Stimulated activated memory B cell treated with anti-CD40 and anti-IgM and Interleukin-4, amounts not matched to agents 10 μg/mL and 1 μg/mL and 100 μg/mL, for 72 hours (primary cell): Measurements from ENCODE around the gene VDR.

Experiments used
- ATAC-seq: fragments of 150-1000 bp; cut with Tn5 transposase; 2 replicates; pipeline ENCODE4 v1.10.0; 2021
- H3K27ac Mint-ChIP-seq: one replicate; pipeline ENCODE4 v1.8.0; 2022; ENCODE audit warnings: mild to moderate bottlenecking, mixed read lengths
- H3K27me3 Mint-ChIP-seq: one replicate; pipeline ENCODE4 v1.8.0; 2022; ENCODE audit warnings: mixed read lengths
- H3K36me3 Mint-ChIP-seq: one replicate; pipeline ENCODE4 v1.8.0; 2022; ENCODE audit warnings: mixed read lengths
- H3K4me1 Mint-ChIP-seq: one replicate; pipeline ENCODE4 v1.8.0; 2022; ENCODE audit warnings: mixed read lengths
- H3K4me3 Mint-ChIP-seq: one replicate; pipeline ENCODE4 v1.8.0; 2022; ENCODE audit warnings: mild to moderate bottlenecking, moderate library complexity, mixed read lengths
- H3K9me3 Mint-ChIP-seq: one replicate; pipeline ENCODE4 v1.8.0; 2022; ENCODE audit warnings: mixed read lengths

The VDR gene

DNA sequence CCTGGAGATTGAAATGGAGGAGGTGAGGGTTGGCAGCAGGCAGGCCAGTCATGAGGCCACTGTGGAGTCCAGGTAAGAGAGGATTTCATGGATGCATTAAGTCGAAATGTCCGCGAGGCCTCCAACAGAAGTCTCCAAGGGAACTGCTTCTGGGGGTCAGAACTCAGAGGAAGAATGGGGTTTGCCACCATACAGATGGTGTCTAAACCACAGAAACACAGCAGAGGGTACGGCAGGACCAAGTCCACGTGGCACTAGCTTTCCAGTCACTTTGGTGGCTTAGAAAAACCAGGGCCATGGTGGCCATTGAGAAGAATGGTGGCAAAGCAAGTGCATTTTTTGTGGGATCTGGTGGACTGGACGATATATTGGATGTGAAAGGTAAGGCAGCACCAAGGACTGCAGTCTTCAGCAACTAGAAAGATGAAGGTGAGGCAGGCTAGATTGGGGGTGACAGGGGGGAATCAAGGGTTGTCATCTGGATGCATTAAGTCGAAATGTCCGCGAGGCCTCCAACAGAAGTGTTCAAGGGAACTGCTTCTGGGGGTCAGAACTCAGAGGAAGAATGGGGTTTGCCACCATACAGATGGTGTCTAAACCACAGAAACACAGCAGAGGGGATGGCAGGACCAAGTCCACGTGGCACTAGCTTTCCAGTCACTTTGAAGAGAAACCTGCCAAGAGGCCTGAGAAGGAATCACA lies 36.1 kb upstream of the VDR start:
- H3K27ac Mint-ChIP-seq, result no peak overlapping the region
- H3K36me3 Mint-ChIP-seq, result no peaks in the 10 kb centered on the region
- no peak for ATAC-seq
- H3K4me1 Mint-ChIP-seq, result peaks cover 14% of the 10 kb centered on the region
- no peaks in the 10 kb centered on the region for H3K9me3 Mint-ChIP-seq
- peaks cover 56% of the 10 kb centered on the region for H3K27me3 Mint-ChIP-seq
- no peak overlapping the region for H3K4me3 Mint-ChIP-seq

- Mint-ChIP-seq H3K4me1 (peaks cover 14% of the 10 kb centered on the region), H3K27ac (no peak overlapping the region), H3K9me3 (no peaks in the 10 kb centered on the region), H3K36me3 (no peaks in the 10 kb centered on the region), H3K4me3 (no peak overlapping the region), H3K27me3 (peaks cover 47% of the 10 kb centered on the region)
- ATAC-seq, result no peak
These were observed 34.3 kb upstream of the VDR start for GRCh38 chr12:47939009-47939601.

DNA sequence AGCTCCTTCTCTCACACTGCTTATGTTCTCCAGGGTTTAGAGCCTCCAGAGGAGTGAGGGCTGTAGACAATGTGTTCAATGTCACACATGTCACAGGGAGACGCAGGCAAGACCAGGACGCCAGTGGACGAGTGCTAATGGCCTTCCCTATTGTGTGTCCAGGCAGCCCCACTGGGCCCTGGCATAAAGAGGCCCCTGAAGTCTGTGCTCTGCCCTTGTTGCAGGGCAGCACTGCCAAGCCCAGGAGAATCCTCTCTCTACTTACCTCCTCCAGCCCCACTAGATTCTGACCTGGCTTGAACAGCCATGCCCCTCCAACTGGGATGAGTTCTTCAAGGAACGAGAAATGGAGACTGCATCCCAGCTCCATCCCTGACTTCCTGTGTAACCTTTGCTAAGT lies 33.8 kb upstream of the VDR start:
- H3K4me3 Mint-ChIP-seq, result no peak overlapping the region
- peaks cover 43% of the 10 kb centered on the region for H3K27me3 Mint-ChIP-seq
- no peak overlapping the region for H3K27ac Mint-ChIP-seq
- peaks cover 14% of the 10 kb centered on the region for H3K4me1 Mint-ChIP-seq
- no peaks in the 10 kb centered on the region for H3K9me3 Mint-ChIP-seq
- ATAC-seq, result no peak
- no peaks in the 10 kb centered on the region for H3K36me3 Mint-ChIP-seq

GRCh38 chr12:47938093-47938492 lies 33.3 kb upstream of the VDR start:
- Mint-ChIP-seq H3K27ac (no peak overlapping the region), H3K9me3 (no peaks in the 10 kb centered on the region), H3K4me1 (peaks cover 14% of the 10 kb centered on the region), H3K36me3 (no peaks in the 10 kb centered on the region), H3K4me3 (no peak overlapping the region), H3K27me3 (peaks cover 43% of the 10 kb centered on the region)
- ATAC-seq, result no peak

GRCh38 chr12:47935184-47935583 lies 30.4 kb upstream of the VDR start:
- ATAC-seq, result no peak
- H3K27me3 Mint-ChIP-seq, result peaks cover 27% of the 10 kb centered on the region
- H3K36me3 Mint-ChIP-seq, result no peaks in the 10 kb centered on the region
- H3K4me1 Mint-ChIP-seq, result no peaks in the 10 kb centered on the region
- no peak overlapping the region for H3K4me3 Mint-ChIP-seq
- H3K9me3 Mint-ChIP-seq, result no peaks in the 10 kb centered on the region
- no peak overlapping the region for H3K27ac Mint-ChIP-seq

GRCh38 chr12:47931187-47931586 lies 26.4 kb upstream of the VDR start:
- ATAC-seq, result no peak
- Mint-ChIP-seq H3K4me1 (no peaks in the 10 kb centered on the region), H3K27ac (no peak overlapping the region), H3K36me3 (no peaks in the 10 kb centered on the region), H3K9me3 (no peaks in the 10 kb centered on the region), H3K4me3 (no peak overlapping the region), H3K27me3 (peaks cover 19% of the 10 kb centered on the region)

DNA sequence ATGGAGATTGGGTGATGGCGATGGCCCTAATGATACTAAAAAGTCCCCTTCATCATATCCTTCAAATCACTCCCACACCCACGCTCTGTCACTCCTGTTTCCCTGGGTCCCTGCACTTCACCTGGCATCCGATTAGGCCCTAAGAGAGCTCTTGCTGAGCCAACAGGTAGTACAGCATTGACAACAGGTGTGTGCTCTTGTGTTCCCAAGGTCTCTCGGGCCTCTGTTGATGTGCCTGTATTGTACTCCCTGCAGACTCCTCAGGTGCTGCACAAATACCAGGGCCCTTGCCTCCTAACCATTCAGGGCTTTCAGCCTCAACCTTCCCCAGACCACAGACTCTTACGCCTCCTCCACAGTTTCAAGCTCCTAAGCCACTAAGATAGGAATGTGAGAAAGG lies 25.8 kb upstream of the VDR start:
- ATAC-seq, result no peak
- H3K4me3 Mint-ChIP-seq, result no peak overlapping the region
- H3K9me3 Mint-ChIP-seq, result no peaks in the 10 kb centered on the region
- H3K27me3 Mint-ChIP-seq, result peaks cover 19% of the 10 kb centered on the region
- no peaks in the 10 kb centered on the region for H3K4me1 Mint-ChIP-seq
- no peak overlapping the region for H3K27ac Mint-ChIP-seq
- H3K36me3 Mint-ChIP-seq, result no peaks in the 10 kb centered on the region

- Mint-ChIP-seq H3K27ac (no peak overlapping the region), H3K9me3 (no peaks in the 10 kb centered on the region), H3K36me3 (no peaks in the 10 kb centered on the region), H3K4me3 (no peak overlapping the region), H3K27me3 (peaks cover 34% of the 10 kb centered on the region), H3K4me1 (no peaks in the 10 kb centered on the region)
- ATAC-seq, result no peak
These were observed 22.6 kb upstream of the VDR start for GRCh38 chr12:47927346-47927745.

GRCh38 chr12:47921907-47922306 lies 17.1 kb upstream of the VDR start:
- no peak for ATAC-seq
- H3K4me1 Mint-ChIP-seq, result no peaks in the 10 kb centered on the region
- no peak overlapping the region for H3K4me3 Mint-ChIP-seq
- H3K27me3 Mint-ChIP-seq, result peaks cover 24% of the 10 kb centered on the region
- H3K36me3 Mint-ChIP-seq, result no peaks in the 10 kb centered on the region
- no peaks in the 10 kb centered on the region for H3K9me3 Mint-ChIP-seq
- H3K27ac Mint-ChIP-seq, result no peak overlapping the region

- Mint-ChIP-seq H3K27me3 (peaks cover 32% of the 10 kb centered on the region), H3K4me1 (no peaks in the 10 kb centered on the region), H3K27ac (no peak overlapping the region), H3K9me3 (no peaks in the 10 kb centered on the region), H3K36me3 (no peaks in the 10 kb centered on the region), H3K4me3 (no peak overlapping the region)
- no peak for ATAC-seq
These were observed 16.1 kb upstream of the VDR start for GRCh38 chr12:47920913-47921312.

- Mint-ChIP-seq H3K27me3 (peaks cover 22% of the 10 kb centered on the region), H3K4me3 (no peak overlapping the region), H3K36me3 (peaks cover 6% of the 10 kb centered on the region), H3K9me3 (peaks cover 5% of the 10 kb centered on the region), H3K4me1 (no peaks in the 10 kb centered on the region), H3K27ac (no peak overlapping the region)
- ATAC-seq, result no peak
These were observed 8.3 kb upstream of the VDR start for GRCh38 chr12:47913081-47913480.

- peaks cover 22% of the 10 kb centered on the region for H3K27me3 Mint-ChIP-seq
- no peak overlapping the region for H3K4me3 Mint-ChIP-seq
- no peaks in the 10 kb centered on the region for H3K4me1 Mint-ChIP-seq
- H3K27ac Mint-ChIP-seq, result no peak overlapping the region
- H3K9me3 Mint-ChIP-seq, result peaks cover 5% of the 10 kb centered on the region
- ATAC-seq, result no peak
- H3K36me3 Mint-ChIP-seq, result peaks cover 6% of the 10 kb centered on the region
These were observed 7.8 kb upstream of the VDR start for GRCh38 chr12:47912556-47912955.

- H3K27me3 Mint-ChIP-seq, result peaks cover 14% of the 10 kb centered on the region
- ATAC-seq, result no peak
- H3K4me1 Mint-ChIP-seq, result no peaks in the 10 kb centered on the region
- peaks cover 6% of the 10 kb centered on the region for H3K36me3 Mint-ChIP-seq
- no peak overlapping the region for H3K4me3 Mint-ChIP-seq
- H3K27ac Mint-ChIP-seq, result no peak overlapping the region
- H3K9me3 Mint-ChIP-seq, result peaks cover 5% of the 10 kb centered on the region
These were observed 6.2 kb upstream of the VDR start for GRCh38 chr12:47910981-47911380.

- Mint-ChIP-seq H3K36me3 (peaks cover 6% of the 10 kb centered on the region), H3K4me1 (no peaks in the 10 kb centered on the region), H3K27me3 (peaks cover 11% of the 10 kb centered on the region), H3K9me3 (peaks cover 5% of the 10 kb centered on the region), H3K27ac (no peak overlapping the region), H3K4me3 (no peak overlapping the region)
- no peak for ATAC-seq
These were observed 5.7 kb upstream of the VDR start for GRCh38 chr12:47910486-47910885.

- H3K27me3 Mint-ChIP-seq, result peaks cover 11% of the 10 kb centered on the region
- no peaks in the 10 kb centered on the region for H3K4me1 Mint-ChIP-seq
- H3K36me3 Mint-ChIP-seq, result peaks cover 6% of the 10 kb centered on the region
- peaks cover 5% of the 10 kb centered on the region for H3K9me3 Mint-ChIP-seq
- no peak overlapping the region for H3K27ac Mint-ChIP-seq
- H3K4me3 Mint-ChIP-seq, result no peak overlapping the region
- ATAC-seq, result no peak
These were observed 5.2 kb upstream of the VDR start for GRCh38 chr12:47909839-47910465.

DNA sequence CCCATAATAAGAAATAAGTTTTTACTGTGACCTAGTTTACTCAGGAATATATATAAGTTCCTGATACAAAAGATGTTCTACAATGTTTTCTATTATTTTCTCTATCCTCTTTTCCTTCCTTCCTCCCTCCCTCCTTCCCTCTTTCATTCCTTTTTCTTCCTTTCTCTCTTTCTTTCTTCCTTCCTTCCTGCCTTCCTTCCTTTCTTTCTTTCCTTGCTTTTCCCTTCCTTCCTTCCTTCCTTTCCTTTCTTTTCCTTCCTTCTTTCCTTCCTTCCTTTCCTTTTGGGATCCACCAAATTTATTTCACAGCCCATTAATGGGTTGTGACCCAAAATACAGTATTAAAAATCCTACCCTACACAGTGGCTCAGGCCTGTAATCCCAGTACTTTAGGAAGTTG lies 3.9 kb upstream of the VDR start:
- Mint-ChIP-seq H3K4me3 (no peak overlapping the region), H3K27me3 (no peaks in the 10 kb centered on the region), H3K9me3 (no peaks in the 10 kb centered on the region), H3K36me3 (no peaks in the 10 kb centered on the region), H3K4me1 (peaks cover 10% of the 10 kb centered on the region), H3K27ac (no peak overlapping the region)
- no peak for ATAC-seq
